ENCODE measurements around the gene CHRFAM7A.
"Not testable (repeated sequence)": the region's sequence is repeated elsewhere in the genome, so short reads cannot be mapped to it uniquely, and the experiment has no call there.

The CHRFAM7A gene

DNA sequence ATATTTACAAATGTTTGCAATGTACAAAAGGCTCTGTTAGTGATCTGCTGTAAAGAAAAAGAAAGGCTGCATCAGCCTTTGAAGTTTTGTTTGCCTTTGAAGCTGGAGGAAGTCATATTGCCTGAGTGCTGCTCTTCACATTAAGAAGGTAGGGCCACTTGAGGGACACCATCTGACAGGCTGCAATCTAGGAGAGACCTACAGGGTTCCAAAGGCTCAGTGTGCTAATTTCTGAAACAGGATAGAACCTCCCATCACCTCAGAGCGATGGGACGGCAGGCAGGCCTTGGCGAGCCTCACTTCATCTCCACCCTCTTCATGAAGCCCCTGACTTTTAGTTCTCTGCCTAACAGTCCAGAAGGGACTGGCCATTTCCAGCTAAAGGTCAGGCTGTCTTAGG lies 77.6 kb downstream of the CHRFAM7A start:
- not testable (repeated sequence) for DNase-seq (ENCODE audit: low read depth)

DNA sequence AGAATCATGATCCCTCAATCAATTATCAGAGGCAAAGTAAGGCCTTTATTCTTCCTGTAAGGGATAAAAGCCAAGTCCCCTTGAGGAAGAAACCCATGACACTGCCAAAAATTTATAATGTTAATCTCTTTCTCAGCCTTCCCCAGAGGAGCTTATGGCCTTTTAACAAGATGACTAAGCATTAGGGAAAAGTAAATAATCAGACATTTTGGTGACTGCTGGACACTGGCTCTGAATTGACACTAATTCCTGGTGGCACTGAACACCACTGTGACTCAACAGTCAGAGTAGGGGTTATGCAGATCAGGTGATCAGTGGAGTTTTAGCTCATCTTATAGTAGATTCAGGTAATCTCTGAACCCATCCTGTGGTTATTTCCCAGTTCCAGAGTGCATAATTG lies 82.8 kb downstream of the CHRFAM7A start:
- not testable (repeated sequence) for DNase-seq (ENCODE audit: low read depth)
